Coronary artery (tissue), 2 donors: ENCODE measurements around the gene DNER.

ENCODE experiments used
- DNase-seq: peaks from one replicate; pipeline ENCODE4 v3.0.0-alpha.2; 2017; ENCODE audit warnings: low spot score
- H3K27ac ChIP-seq, 2 donors: fragments of 200-600 bp; sonication (generic); one replicate each; pipeline ENCODE4 v1.5.1; 2016 to 2019
- H3K4me3 ChIP-seq: fragments of 200-600 bp; sonication (generic); 2 replicates; pipeline ENCODE4 v1.5.1; 2016; ENCODE audit warnings: mild to moderate bottlenecking, moderate library complexity
- CTCF ChIP-seq: fragments of 200-600 bp; sonication (generic); IDR thresholded peaks from one replicate; pipeline ENCODE4 v1.5.1; 2019; ENCODE audit warnings: antibody characterized with exemption

The DNER gene

GRCh38 chr2:229611360-229611759 is 103.0 kb downstream of the DNER start:
- no peak for TF ChIP-seq CTCF
- Histone ChIP-seq H3K4me3 (no peak overlapping the region), H3K27ac (no peak overlapping the region)
- DNase-seq: no peak

GRCh38 chr2:229610872-229611271 is 103.5 kb downstream of the DNER start:
- no peak overlapping the region for H3K27ac ChIP-seq
- DNase-seq: no peak
- H3K4me3 ChIP-seq: no peak overlapping the region
- no peak for TF ChIP-seq CTCF

GRCh38 chr2:229610333-229610732 is 104.0 kb downstream of the DNER start:
- TF ChIP-seq CTCF: no peak
- DNase-seq: no peak
- H3K4me3 ChIP-seq: no peak overlapping the region
- H3K27ac ChIP-seq: no peak overlapping the region

GRCh38 chr2:229601936-229602335 is 112.4 kb downstream of the DNER start:
- no peak for DNase-seq
- Histone ChIP-seq H3K4me3 (no peak overlapping the region), H3K27ac (no peak overlapping the region)
- TF ChIP-seq CTCF: no peak

- H3K27ac ChIP-seq: no peak overlapping the region
- H3K4me3 ChIP-seq: no peak overlapping the region
- no peak for TF ChIP-seq CTCF
- no peak for DNase-seq
Observed at GRCh38 chr2:229601396-229601795, 113.0 kb downstream of the DNER start.

GRCh38 chr2:229598227-229598626 is 116.1 kb downstream of the DNER start:
- Histone ChIP-seq H3K4me3 (no peak overlapping the region), H3K27ac (no peak overlapping the region)
- DNase-seq: no peak
- TF ChIP-seq CTCF: no peak

- no peak for TF ChIP-seq CTCF
- no peak overlapping the region for H3K4me3 ChIP-seq
- no peak overlapping the region for H3K27ac ChIP-seq
- DNase-seq: no peak
Observed at GRCh38 chr2:229596796-229597195, 117.6 kb downstream of the DNER start.
